ENCODE results near the gene IL17RD. TPM values are rescaled to one million over a fixed set of nuclear protein-coding genes. Genes with fewer than 3 reads are reported as not detected.

Gene IL17RD
- polyA plus RNA-seq, 1 donor: 5.0 TPM

DNA sequence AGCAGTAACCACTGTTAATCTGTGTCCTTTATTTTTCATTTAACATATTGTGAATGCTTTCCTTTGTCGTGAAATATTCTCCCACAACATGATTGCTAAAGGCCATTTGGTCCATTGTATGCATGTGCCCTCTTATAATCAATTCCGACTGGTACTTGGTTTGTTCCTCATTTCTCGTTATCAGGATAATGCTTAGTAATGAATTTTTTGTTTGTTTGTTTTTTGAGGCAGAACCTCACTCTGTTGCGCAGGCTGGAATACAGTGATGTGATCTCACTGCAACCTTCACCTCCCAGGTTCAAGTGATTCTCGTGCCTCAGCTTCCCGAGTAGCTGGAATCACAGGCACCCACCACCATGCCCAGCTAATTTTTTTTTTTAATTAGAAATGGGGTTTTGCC, 82.7 kb downstream of the IL17RD start:
- H3K9me3 ChIP-seq (ENCODE audit: control insufficient read depth, low read depth, low read length): no peaks in the 10 kb centered on the region
- 100% methylated on average over 1 of the region's 6 CpGs for WGBS (ENCODE audit: insufficient coverage, low lambda C conversion rate)
- H3K36me3 ChIP-seq (ENCODE audit: control insufficient read depth, insufficient read depth, low read length): no peaks in the 10 kb centered on the region
- no peak for DNase-seq
- H3K27me3 ChIP-seq (ENCODE audit: control insufficient read depth, insufficient read depth, low read length): peaks cover 33% of the 10 kb centered on the region
- no peak overlapping the region for H3K4me3 ChIP-seq (ENCODE audit: low read length)
- peaks cover 6% of the 10 kb centered on the region for H3K4me1 ChIP-seq (ENCODE audit: control insufficient read depth, insufficient read depth, low read length)
- H3K27ac ChIP-seq (ENCODE audit: low read length): no peak overlapping the region

DNA sequence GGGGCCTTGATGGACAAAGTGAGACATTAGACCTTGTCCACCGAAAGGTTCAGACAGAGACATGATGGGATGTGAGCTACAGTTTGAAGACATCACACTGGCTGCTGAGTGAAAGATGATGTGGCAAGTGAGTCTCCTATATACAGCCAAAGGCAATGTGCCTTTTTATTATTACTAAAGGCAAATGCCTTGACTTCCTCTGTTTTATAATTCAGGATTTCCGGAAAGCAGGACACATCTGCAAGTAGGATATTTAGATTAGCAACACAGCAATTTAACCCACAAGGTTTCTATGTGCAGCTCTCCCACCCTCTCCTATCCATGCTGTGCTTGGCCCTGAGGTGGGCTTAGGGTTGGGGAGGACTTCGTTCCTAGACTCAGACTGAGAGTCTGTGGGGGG, 84.0 kb downstream of the IL17RD start:
- Histone ChIP-seq H3K4me3 (ENCODE audit: low read length) (no peak overlapping the region), H3K36me3 (ENCODE audit: control insufficient read depth, insufficient read depth, low read length) (no peaks in the 10 kb centered on the region), H3K4me1 (ENCODE audit: control insufficient read depth, insufficient read depth, low read length) (peaks cover 6% of the 10 kb centered on the region), H3K27ac (ENCODE audit: low read length) (no peak overlapping the region), H3K27me3 (ENCODE audit: control insufficient read depth, insufficient read depth, low read length) (peaks cover 35% of the 10 kb centered on the region), H3K9me3 (ENCODE audit: control insufficient read depth, low read depth, low read length) (no peaks in the 10 kb centered on the region)
- no peak for DNase-seq
- no CpG with 5 or more reads among the region's 3 CpGs for WGBS (ENCODE audit: insufficient coverage, low lambda C conversion rate)

DNA sequence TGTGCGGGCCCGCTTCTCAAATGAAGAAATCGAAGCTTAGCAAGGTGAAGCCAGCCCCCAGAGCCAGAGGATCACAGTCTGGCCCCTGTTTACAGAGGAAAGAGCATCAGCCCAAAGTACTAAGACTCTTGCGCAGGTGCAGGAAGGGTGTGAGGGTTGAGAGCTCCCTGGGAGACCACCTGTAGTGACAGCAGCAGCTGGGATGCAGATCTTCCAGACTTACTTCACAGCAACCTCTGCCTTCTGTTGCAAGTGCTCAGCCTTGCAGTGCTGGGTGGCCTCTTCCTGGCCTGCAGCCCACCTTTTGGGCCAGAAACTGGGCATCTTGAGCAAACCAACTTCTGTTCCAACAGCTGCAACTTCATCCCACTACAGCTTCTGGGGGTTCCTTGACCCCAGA, 85.0 kb downstream of the IL17RD start:
- no peak overlapping the region for H3K4me3 ChIP-seq (ENCODE audit: low read length)
- DNase-seq: no peak
- H3K9me3 ChIP-seq (ENCODE audit: control insufficient read depth, low read depth, low read length): no peaks in the 10 kb centered on the region
- no peak overlapping the region for H3K27ac ChIP-seq (ENCODE audit: low read length)
- H3K27me3 ChIP-seq (ENCODE audit: control insufficient read depth, insufficient read depth, low read length): peaks cover 38% of the 10 kb centered on the region
- H3K36me3 ChIP-seq (ENCODE audit: control insufficient read depth, insufficient read depth, low read length): no peaks in the 10 kb centered on the region
- peaks cover 6% of the 10 kb centered on the region for H3K4me1 ChIP-seq (ENCODE audit: control insufficient read depth, insufficient read depth, low read length)
- WGBS (ENCODE audit: insufficient coverage, low lambda C conversion rate): no CpG with 5 or more reads among the region's 4 CpGs

DNA sequence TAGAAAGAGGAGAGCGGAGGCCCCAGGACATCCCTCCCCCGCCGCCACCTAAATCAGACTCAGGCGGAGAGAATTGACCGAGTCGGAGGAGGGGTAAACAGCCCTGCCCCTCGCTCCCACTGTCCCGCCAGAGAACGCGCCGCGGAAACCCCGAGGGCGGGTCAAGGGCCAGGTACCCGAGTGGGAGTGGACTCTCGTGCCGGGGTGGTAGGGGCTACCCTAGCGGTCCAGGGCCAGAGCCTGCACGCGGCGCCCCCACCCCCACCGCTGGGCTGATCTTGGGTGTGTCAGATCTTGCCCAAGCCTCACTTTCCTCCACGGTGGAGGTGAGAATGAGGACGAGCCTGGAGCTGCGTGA, 85.7 kb downstream of the IL17RD start:
- Histone ChIP-seq H3K27me3 (ENCODE audit: control insufficient read depth, insufficient read depth, low read length) (peaks cover 38% of the 10 kb centered on the region), H3K9me3 (ENCODE audit: control insufficient read depth, low read depth, low read length) (no peaks in the 10 kb centered on the region), H3K27ac (ENCODE audit: low read length) (no peak overlapping the region), H3K4me3 (ENCODE audit: low read length) (peak overlapping the region; percentile 42), H3K36me3 (ENCODE audit: control insufficient read depth, insufficient read depth, low read length) (no peaks in the 10 kb centered on the region), H3K4me1 (ENCODE audit: control insufficient read depth, insufficient read depth, low read length) (peaks cover 6% of the 10 kb centered on the region)
- peak in 1 of 2 donors; percentile 48 for DNase-seq
- no CpG with 5 or more reads among the region's 25 CpGs for WGBS (ENCODE audit: insufficient coverage, low lambda C conversion rate)

DNA sequence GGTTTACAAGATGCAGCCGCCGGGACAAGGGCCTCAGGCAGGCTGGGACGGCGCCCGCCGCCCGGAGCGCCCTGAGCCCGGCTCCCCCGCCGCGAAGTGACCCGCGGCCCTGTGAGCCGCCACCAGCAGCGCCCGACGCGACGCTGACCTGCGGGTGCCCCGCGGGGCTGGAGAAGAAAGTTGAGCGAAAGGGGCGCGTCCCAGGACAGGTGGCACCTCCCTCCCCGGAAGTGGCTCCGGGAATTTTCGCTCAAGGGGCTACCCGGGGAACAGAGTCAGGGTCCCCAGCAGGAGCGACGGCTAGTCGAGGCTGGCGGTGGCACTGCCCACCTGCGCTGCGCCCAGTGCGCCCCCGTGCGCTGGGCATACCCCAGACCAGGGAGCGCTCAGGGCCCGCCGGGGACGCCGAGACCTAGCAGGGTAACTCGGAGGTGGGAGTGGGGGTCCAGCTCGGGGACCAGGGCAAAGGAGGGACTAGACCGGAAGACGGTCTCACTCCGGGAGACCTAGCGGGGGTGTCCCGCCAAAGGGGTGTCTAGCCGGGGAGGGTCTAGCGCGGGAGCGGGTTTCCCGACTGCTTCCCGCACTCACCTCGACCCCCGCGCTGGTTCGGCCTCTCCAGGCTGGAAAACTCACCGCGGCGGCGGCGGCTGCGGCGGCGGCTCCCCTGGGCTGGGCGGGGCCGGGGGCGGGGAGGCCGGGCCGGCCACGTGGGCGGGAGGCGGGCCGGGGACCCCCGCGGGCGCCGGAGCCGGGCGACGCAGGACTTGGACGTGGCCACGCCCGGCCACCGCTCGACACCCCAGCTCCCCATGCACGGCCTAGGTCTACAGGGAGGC, 86.3 kb downstream of the IL17RD start:
- WGBS (ENCODE audit: insufficient coverage, low lambda C conversion rate): no CpG with 5 or more reads among the region's 91 CpGs
- H3K4me1 ChIP-seq (ENCODE audit: control insufficient read depth, insufficient read depth, low read length): peaks cover 6% of the 10 kb centered on the region
- H3K27ac ChIP-seq (ENCODE audit: low read length): no peak overlapping the region
- DNase-seq: peak; percentile 9 to 54
- H3K36me3 ChIP-seq (ENCODE audit: control insufficient read depth, insufficient read depth, low read length): no peaks in the 10 kb centered on the region
- peak overlapping the region; percentile 62 for H3K4me3 ChIP-seq (ENCODE audit: low read length)
- peaks cover 38% of the 10 kb centered on the region for H3K27me3 ChIP-seq (ENCODE audit: control insufficient read depth, insufficient read depth, low read length)
- H3K9me3 ChIP-seq (ENCODE audit: control insufficient read depth, low read depth, low read length): no peaks in the 10 kb centered on the region

DNA sequence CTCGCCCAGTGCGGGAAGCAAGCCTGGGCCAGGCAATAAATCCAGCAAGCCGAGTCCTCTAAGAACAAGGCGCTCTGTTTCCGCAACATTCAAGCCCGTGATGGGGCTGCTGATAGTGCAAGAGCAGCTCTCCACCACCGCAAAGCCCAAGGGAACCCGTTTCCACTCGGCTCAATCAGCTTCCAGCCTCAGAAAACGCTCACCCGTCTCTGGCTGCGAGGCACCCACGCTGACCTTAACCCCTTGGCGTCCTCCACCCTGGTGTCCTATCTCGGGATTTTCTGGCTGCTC, 86.9 kb downstream of the IL17RD start:
- Histone ChIP-seq H3K36me3 (ENCODE audit: control insufficient read depth, insufficient read depth, low read length) (no peaks in the 10 kb centered on the region), H3K9me3 (ENCODE audit: control insufficient read depth, low read depth, low read length) (no peaks in the 10 kb centered on the region), H3K4me3 (ENCODE audit: low read length) (peak overlapping the region; percentile 62), H3K27ac (ENCODE audit: low read length) (no peak overlapping the region), H3K4me1 (ENCODE audit: control insufficient read depth, insufficient read depth, low read length) (peaks cover 6% of the 10 kb centered on the region), H3K27me3 (ENCODE audit: control insufficient read depth, insufficient read depth, low read length) (peaks cover 38% of the 10 kb centered on the region)
- no CpG with 5 or more reads among the region's 15 CpGs for WGBS (ENCODE audit: insufficient coverage, low lambda C conversion rate)
- peak in 1 of 2 donors; percentile 9 for DNase-seq

DNA sequence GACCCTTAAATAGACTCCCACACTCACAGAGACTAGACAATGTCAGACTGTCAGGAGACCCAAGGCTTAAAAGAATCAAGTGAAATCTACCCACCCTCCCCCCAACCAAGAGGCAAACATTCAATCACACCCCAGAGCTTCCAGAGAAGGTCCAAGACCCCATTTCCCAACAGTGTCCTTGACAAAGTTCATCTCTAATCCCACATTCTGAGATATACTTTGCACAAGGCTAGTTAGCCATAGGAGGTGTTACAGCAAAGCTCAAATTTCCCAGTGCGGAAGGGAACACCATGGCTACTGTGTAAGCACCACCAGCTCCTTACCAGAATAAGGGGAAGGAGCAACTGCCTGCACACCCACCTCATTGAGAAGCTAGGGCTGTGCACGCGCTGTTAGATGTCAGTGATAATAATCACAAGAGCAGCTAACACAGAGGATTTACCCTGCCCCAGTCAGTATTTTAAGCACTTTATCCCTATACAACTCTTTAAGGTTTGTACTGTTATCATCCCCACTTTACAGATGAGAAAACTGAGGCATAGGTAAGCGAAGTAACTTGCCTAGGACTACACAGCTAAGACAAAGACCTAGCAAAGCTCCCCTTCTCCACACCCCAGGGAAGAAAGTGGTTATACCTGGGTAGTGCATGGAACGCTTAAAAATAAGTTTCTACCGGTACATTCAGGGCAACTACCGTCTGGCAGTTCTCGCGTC, 87.4 kb downstream of the IL17RD start:
- Histone ChIP-seq H3K4me3 (ENCODE audit: low read length) (peak overlapping the region; percentile 62), H3K9me3 (ENCODE audit: control insufficient read depth, low read depth, low read length) (no peaks in the 10 kb centered on the region), H3K4me1 (ENCODE audit: control insufficient read depth, insufficient read depth, low read length) (peaks cover 6% of the 10 kb centered on the region), H3K36me3 (ENCODE audit: control insufficient read depth, insufficient read depth, low read length) (no peaks in the 10 kb centered on the region), H3K27ac (ENCODE audit: low read length) (no peak overlapping the region), H3K27me3 (ENCODE audit: control insufficient read depth, insufficient read depth, low read length) (peaks cover 38% of the 10 kb centered on the region)
- WGBS (ENCODE audit: insufficient coverage, low lambda C conversion rate): no CpG with 5 or more reads among the region's 9 CpGs
- no peak for DNase-seq

DNA sequence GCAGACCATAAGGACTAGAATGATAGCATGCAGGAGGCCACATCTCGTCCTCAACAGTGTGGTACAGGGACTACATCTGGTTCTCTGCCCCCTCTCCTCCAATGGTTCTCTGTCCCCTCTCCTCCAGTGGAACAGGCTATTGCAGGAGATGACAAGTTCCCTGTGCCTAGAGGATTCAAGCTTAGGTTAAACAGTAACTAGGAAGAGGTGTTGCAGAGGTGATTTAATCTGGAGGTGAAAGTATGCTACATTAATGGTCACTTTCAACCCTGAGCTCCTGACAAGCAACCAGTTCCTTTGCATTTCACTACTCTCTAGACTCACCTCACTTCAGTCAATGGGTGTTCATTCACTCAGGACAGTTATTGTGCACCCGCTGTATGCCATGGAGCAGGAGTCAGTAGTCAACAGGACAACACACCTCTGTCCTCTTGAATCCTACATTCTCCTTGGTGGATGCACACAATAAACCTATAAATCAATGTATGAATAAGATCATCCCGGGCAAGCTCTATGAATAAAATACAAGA, 88.7 kb downstream of the IL17RD start:
- WGBS (ENCODE audit: insufficient coverage, low lambda C conversion rate): 100% methylated on average over 1 of the region's 3 CpGs

DNA sequence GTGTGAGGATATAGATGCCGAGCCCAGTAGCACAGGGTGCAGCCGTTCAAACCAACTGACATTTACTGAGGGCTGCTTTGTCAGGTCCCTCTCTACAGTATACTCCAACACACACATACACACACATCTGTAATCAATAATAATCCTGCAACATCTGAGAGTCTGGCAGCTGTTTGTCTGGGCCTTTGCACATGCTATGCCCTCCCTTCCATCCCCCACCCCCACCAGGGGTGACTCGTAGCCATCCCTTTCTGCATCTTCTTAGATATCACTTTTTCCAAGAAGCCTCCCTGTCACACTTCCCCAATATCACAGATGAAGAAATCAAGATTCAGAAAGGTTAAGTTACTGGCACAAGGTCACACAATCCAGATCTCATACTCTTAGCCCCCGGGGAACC, 91.0 kb downstream of the IL17RD start:
- Histone ChIP-seq H3K36me3 (ENCODE audit: control insufficient read depth, insufficient read depth, low read length) (no peaks in the 10 kb centered on the region), H3K27me3 (ENCODE audit: control insufficient read depth, insufficient read depth, low read length) (peaks cover 19% of the 10 kb centered on the region), H3K4me1 (ENCODE audit: control insufficient read depth, insufficient read depth, low read length) (peaks cover 6% of the 10 kb centered on the region), H3K27ac (ENCODE audit: low read length) (no peak overlapping the region), H3K4me3 (ENCODE audit: low read length) (no peak overlapping the region), H3K9me3 (ENCODE audit: control insufficient read depth, low read depth, low read length) (no peaks in the 10 kb centered on the region)
- no CpG with 5 or more reads among the region's 4 CpGs for WGBS (ENCODE audit: insufficient coverage, low lambda C conversion rate)
- DNase-seq: no peak

More for the DNA sequence above, 88.7 kb downstream of the IL17RD start:
- H3K4me1 ChIP-seq (ENCODE audit: control insufficient read depth, insufficient read depth, low read length): peaks cover 6% of the 10 kb centered on the region
- no peaks in the 10 kb centered on the region for H3K9me3 ChIP-seq (ENCODE audit: control insufficient read depth, low read depth, low read length)
- no peak for DNase-seq
- no peaks in the 10 kb centered on the region for H3K36me3 ChIP-seq (ENCODE audit: control insufficient read depth, insufficient read depth, low read length)
- H3K27me3 ChIP-seq (ENCODE audit: control insufficient read depth, insufficient read depth, low read length): peaks cover 38% of the 10 kb centered on the region
- no peak overlapping the region for H3K27ac ChIP-seq (ENCODE audit: low read length)
- no peak overlapping the region for H3K4me3 ChIP-seq (ENCODE audit: low read length)

DNA sequence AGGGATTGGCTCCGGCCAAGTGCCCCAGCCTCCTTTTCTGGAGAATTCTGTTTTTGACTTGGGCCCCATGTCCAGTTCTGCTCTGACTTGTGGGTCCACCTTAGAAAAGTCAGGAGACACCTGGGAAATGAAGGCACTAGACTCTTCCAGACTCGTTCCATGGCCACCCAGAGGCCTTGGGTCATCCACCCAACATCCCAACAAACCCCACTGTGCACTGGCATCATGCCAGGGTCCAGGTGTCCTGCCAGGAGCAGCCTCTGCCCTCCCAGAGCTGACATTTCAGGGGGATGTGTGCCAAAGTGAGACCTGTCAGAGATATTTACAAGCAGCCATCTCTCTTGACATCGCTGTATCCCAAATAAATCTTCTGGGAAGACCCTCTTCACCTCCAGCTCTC, 91.5 kb downstream of the IL17RD start:
- Histone ChIP-seq H3K4me1 (ENCODE audit: control insufficient read depth, insufficient read depth, low read length) (peaks cover 6% of the 10 kb centered on the region), H3K36me3 (ENCODE audit: control insufficient read depth, insufficient read depth, low read length) (no peaks in the 10 kb centered on the region), H3K4me3 (ENCODE audit: low read length) (no peak overlapping the region), H3K27ac (ENCODE audit: low read length) (no peak overlapping the region), H3K27me3 (ENCODE audit: control insufficient read depth, insufficient read depth, low read length) (peaks cover 14% of the 10 kb centered on the region), H3K9me3 (ENCODE audit: control insufficient read depth, low read depth, low read length) (no peaks in the 10 kb centered on the region)
- WGBS (ENCODE audit: insufficient coverage, low lambda C conversion rate): no CpG with 5 or more reads among the region's 3 CpGs
- DNase-seq: no peak

Measured in large intestine (tissue), 3 donors.